ENCODE results near the gene CRYBG3.

Gene CRYBG3

DNA sequence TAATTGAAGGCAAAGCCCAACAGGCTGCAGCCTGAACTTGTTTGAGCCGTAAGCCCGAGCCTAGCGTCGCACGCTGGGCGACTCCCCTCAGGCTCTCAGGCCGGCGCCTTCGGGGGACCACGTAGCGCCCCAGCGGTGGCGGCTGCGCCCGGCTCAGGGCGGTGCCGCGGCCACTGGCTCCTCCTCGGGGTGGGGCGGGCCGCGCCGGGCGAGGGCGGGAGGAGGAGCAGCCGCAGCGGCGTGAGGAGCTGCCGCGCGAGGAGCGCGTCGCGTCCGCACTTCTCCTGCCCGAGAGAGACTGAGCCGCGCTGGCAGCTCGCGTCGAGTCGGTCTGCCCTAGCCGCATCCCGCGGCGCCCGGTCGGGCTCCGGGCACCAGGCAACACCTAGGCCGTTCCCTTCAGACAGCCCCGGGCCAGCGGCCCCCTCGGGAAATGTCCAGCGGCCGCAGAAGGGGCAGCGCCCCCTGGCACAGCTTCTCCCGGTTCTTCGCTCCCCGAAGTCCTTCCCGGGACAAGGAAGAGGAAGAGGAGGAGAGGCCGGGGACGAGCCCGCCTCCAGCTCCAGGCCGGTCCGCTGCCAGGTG is at the start of gene CRYBG3:
TSS of gene CRYBG3 (plus strand) at position 238 of the 585 bp plus-strand sequence. CDS start at position 434, 196 bp downstream.
- in situ Hi-C loops (cut with HindIII; ENCODE audit: low sequenced_read_pairs), result loop anchor here (10.0 to 25.0 kb wide), 2 partner anchors 53 to 190 kb away; no protein-coding TSS in a partner anchor

DNA sequence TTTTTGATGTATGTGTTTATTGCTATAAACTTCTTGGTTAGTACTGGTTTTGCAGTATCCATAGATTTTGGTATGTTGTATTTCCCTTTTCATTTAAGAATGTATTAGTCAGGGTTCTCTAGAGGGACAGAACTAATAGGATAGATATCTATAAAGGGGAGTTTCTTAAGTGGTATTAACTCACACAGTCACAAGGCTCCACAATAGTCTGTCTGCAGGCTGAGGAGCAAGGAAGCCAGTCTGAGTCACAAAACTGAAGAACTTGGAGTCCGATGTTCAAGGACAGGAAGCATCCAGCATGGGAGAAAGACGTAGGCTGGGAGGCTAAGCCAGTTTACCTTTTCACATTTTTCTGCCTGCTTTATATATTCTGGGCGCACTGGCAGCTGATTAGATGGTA is 48.9 kb upstream of the CRYBG3 start:
- in situ Hi-C loops (cut with HindIII; ENCODE audit: low sequenced_read_pairs), result no loop called here

DNA sequence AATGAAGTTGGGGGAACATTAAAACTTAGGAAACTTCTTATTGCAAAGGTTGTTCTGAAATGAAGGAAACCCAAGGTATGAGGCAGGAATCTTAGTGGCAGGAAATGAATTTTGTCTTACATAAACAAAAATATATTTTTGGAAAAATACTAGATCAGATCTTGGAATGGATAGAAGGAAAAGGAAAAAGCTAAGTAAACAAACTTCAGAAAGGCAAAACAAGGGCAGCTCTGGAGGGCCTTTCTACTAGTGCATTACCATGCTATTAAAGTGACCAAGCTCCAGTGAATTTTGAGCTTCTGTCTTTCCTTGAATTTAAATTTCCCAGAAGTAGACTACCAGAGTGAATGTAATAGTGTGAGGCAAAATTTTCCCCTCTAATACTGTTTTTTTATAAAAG is 43.7 kb upstream of the CRYBG3 start:
- in situ Hi-C loops (cut with HindIII; ENCODE audit: low sequenced_read_pairs), result no loop called here

DNA sequence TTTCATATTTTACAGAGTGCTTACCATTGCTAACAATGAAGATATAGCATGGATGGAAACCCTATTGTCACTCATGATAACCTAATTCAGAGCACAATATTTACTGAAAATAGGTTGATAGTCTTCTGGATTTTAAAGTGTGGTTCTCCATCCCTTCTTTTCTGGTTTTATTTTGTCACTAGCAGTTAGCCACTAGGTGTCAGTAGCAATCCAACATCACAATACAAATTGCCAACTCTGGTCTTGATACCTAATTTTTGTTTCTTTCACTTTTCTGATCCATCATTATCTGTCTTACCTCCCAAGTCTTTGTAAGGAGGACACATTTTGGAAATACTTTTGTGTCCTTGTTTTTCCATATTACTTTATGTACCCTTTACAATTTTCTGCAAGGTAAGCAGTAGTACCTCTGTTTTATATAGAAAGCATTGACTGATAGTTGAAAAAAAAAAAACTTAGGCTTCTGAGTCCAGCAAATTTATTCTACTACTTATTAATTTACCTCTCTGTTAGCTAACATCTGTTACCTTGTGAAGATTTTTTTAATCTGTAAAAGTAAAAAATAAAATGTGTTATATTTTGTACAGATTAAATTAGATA is 28.3 kb upstream of the CRYBG3 start:
- in situ Hi-C loops (cut with HindIII; ENCODE audit: low sequenced_read_pairs), result no loop called here

DNA sequence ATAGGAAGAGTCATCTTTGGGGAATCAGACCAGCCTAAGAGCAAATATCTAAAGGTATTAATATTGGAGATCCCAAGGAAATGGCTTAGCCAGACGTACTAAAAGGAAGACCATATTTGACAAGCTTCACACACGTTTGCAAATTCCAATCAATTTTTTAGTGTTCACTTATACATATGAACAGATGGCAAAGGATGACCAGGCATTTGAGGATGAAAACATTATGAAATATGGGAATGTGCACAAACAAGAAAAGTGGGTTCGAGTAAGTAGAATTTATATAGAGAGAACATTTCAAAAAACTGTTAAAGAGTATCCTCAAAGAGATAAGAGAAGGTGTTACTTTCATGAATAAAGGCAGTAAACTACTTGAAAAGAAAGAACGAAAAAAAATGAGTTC is 25.9 kb upstream of the CRYBG3 start:
- in situ Hi-C loops (cut with HindIII; ENCODE audit: low sequenced_read_pairs), result no loop called here

DNA sequence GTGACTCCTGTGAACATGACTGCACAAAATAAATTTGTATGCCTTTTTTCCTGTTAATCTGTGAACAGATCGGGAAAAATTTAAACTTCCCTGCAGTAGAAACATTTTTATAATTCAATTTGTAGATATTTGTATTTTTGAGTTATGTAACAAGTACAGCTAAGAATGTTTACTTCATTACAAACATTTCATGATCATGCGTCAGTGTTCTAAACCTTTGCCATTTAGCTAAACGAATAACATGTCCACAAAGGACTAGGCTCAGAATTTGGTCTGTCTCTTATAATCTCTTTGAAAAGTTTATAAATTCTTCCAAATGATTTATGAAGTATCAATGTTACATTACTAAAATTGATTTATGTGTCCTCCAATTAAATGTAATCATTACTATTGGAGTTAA is 17.3 kb upstream of the CRYBG3 start:
- in situ Hi-C loops (cut with HindIII; ENCODE audit: low sequenced_read_pairs), result loop anchor here (25.0 kb wide), 1 partner anchor 208 kb away; no protein-coding TSS in a partner anchor

DNA sequence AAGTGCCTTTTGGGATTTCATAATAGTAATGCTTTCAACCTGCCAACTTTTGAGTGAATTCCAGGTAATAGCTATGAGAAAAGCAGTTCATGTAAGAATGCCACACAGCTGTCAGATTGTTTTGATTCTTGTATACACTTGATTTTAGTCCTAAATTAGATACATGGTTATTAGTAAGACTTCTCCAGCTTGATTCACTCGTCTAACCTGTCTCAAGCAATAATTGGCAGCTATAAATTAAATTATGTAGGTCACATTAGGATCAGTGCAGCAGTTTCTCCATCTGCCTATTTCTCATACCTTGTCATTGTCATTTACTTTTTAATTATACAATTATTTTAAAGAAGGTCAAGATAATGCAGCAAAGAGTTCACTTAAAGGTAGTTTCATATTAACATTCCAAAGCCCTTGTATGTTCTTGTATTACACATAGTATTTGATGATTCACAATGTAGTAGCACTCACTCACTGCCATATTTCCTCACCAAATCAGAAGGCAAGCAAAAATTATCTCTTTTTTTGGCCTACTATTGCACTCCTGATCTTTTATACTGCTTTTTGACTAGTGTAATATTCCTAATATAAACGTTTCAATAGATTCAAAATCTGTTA is 10.9 kb upstream of the CRYBG3 start:
- in situ Hi-C loops (cut with HindIII; ENCODE audit: low sequenced_read_pairs), result loop anchor here (25.0 kb wide), 1 partner anchor 201 kb away; no protein-coding TSS in a partner anchor

DNA sequence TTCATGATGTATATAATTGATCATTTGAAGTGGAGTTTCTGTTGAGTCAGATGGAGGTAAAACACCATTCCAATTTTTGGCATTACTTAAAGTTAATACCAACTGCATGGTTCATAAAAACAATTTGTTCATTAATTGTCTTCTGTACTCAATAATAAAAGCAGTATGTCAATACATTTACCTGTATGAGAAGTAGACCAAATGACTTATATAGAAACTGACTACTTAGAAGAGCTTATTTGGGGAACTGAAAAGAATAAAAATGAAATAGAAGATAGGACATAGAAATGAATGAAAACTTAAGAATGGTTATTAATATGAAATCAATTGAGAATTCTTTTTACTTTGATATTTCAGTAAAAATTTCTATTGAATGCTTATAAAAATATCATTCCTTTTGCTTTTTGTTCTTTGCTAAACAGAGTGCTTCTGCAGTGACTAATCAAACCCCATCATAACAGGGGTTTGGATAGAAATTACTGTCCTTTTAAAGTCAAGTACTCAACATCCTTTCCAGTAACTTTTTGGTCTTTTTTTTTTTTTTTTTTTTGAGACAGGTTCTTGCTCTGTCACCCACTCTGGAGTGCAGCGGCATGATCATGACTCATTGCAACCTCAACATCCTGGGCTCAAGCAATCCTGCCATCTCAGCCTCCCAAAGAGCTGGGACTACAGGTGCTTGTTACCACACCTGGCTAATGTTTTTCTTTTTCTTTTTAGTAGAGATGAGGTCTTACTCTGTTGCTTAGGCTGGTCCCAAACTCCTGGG is 6.5 kb upstream of the CRYBG3 start:
- in situ Hi-C loops (cut with HindIII; ENCODE audit: low sequenced_read_pairs), result loop anchor here (25.0 kb wide), 1 partner anchor 197 kb away; no protein-coding TSS in a partner anchor

DNA sequence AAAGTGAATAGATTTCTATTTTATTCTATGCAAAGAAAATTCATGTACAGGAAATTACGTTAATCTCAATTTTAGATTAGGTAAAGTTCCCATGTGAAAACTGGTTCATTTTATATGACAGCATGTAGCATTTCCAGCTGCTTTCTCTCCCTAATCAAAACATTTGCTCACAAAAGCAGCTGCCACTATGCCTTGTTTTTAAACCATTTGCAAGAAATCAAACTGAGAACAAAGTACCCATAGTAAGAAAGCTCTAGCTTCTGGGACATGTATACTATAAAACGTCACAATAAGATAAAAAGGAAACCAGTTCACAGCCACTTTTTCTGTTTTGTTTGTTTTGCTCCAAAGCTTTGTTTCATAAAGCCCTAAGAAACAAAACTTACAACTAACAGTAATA is 5.0 kb upstream of the CRYBG3 start:
- in situ Hi-C loops (cut with HindIII; ENCODE audit: low sequenced_read_pairs), result loop anchor here (25.0 kb wide), 1 partner anchor 195 kb away; no protein-coding TSS in a partner anchor

DNA sequence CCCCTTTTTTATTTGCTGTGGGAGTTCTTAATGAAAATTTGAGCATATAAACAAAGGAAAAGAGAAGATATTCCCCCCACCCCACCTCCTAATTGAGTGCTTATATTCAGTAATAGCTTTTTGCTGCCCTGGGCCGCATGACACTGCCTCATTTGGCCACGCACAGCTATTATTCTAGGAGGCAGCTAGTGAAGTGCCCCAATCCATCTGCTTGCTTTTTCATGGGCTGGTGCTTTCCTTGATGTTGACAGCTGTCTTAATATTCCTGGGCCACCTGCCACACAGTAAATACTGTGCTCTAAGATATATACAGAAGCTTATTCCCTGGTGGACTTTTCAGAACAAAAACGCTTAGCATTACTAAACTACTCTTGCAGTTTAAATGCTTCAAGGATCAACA is 3.8 kb upstream of the CRYBG3 start:
- in situ Hi-C loops (cut with HindIII; ENCODE audit: low sequenced_read_pairs), result loop anchor here (25.0 kb wide), 1 partner anchor 194 kb away; no protein-coding TSS in a partner anchor

DNA sequence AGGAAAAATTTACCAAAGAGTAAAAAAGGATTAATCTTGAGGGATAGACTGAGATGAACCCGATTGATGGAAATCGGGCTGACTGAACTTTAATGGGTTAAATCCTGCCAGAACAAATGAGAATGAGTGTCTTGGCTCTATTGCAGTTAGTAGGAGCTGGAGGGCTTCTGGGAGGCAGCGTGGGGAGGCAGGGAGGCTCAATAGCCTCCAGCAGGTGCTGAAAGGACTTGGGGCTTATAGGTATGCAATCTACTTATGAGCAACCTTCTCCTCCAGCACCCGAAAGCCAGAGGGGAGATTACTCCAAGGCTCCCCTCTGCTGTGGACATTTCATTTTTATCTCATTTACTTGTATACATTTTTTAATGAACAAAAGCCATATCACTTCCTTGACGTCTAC is 1.0 kb upstream of the CRYBG3 start:
- in situ Hi-C loops (cut with HindIII; ENCODE audit: low sequenced_read_pairs), result loop anchor here (10.0 to 25.0 kb wide), 2 partner anchors 54 to 192 kb away; no protein-coding TSS in a partner anchor

DNA sequence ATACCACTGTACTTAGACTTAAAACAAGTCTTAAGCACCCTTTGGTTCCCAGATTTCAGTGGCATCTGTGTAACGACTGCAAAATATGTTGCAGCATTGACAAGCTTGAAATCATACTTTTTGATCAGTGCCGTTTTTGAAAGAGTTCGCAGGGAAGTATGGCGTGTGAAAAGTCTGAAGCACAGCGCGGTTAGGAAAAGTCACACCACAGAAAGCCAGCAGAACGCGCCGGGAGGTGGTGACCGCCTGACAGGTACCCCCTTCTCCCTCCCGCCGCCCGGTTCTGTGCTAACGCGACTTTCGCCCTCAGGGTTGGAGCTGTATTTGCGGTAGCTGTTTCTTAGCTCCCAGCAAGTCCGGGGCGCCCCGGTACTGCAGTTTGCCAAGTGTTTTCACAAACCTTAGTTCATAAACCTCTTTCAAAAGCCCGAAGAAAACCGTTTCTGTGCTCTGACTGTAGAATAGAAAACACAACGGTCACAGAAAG is 481 bp upstream of the CRYBG3 start:
- in situ Hi-C loops (cut with HindIII; ENCODE audit: low sequenced_read_pairs), result loop anchor here (10.0 to 25.0 kb wide), 2 partner anchors 53 to 191 kb away; no protein-coding TSS in a partner anchor

DNA sequence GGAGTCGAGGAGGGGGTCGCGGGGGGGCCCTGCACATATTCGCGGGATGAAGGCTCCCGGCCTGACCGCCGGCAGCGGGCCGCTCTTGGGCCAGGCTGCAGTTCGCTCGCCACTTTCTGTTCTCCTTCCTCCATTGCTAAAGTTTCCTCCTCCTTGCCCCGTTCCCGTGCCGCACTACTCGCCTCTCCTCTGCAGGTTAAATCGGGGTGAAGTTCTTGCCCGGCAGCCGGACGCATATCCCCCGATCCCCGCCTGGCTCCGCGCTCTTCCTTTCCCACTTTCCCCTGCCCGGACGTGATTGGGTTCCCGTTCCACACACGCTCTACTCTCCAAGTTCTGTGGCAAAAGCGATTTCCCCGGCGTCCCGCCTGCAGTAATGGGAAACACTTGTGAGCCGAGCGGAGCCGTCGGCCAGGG is 556 bp downstream of the CRYBG3 start:
- in situ Hi-C loops (cut with HindIII; ENCODE audit: low sequenced_read_pairs), result loop anchor here (10.0 to 25.0 kb wide), 2 partner anchors 52 to 190 kb away; no protein-coding TSS in a partner anchor

DNA sequence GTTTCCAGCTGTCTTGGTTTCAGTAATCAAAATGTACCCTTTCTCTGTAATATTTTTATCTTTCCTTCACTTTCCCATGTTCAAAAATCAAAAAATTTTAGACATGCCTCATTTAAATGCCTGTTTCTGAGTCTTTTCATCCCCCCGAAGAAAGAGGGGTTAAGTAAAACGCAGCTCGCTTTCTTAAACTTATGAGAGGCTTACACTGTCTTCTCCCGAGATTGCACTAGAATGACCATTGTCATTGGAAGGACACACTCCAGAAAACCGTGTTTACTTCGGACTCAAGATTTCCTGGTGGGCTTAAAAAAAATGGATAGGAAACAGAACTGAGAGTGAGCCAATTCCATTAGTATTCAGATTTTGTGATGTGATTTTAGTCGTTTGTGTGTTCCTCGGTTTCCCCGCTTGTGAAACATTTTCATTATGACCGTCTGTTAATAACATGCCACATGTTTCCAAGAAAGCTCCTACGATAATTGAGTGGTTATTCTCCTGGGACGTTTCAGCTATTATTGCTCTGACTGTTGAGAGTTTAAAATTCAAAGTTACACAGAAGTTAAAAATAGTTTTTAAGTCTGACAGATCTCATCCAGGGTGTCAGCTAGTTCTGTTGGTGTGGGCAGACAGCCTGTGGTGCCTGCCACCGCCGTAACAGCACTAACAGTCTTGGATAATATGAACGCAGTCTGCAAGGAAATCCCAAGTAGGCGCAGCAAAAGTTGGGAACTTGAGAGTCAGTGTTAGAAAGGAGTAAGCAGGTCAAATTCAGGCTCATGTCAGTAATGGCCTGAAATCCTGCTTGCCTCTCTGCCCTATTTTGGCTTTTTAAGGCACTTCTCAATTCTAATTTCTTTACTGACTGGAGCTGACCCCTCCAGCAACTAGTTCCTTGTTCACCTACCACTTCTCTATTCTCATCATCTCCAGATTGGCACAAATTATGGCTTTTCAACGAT is 1.5 kb downstream of the CRYBG3 start:
- in situ Hi-C loops (cut with HindIII; ENCODE audit: low sequenced_read_pairs), result loop anchor here (10.0 to 25.0 kb wide), 2 partner anchors 51 to 189 kb away; no protein-coding TSS in a partner anchor

DNA sequence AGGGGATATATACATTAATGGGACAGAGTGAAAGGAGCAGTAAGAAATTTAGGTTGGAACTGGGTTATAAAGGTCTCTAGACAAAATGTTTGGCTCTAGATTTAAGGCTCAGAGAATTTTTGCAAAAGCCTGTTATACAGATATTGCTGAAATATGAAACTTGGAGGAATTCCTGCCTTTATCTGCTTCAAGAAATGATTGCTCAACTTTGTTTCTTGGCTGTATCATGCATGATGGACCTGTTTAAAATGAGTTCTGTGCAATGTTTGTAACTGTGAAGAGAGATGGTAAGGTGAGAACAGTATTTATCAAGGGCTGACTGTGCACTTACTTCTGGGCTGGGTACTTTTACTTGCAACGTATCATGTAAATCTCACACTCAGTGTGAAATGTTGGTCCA is 3.3 kb downstream of the CRYBG3 start:
- in situ Hi-C loops (cut with HindIII; ENCODE audit: low sequenced_read_pairs), result loop anchor here (10.0 kb wide), 1 partner anchor 50 kb away; no protein-coding TSS in a partner anchor

DNA sequence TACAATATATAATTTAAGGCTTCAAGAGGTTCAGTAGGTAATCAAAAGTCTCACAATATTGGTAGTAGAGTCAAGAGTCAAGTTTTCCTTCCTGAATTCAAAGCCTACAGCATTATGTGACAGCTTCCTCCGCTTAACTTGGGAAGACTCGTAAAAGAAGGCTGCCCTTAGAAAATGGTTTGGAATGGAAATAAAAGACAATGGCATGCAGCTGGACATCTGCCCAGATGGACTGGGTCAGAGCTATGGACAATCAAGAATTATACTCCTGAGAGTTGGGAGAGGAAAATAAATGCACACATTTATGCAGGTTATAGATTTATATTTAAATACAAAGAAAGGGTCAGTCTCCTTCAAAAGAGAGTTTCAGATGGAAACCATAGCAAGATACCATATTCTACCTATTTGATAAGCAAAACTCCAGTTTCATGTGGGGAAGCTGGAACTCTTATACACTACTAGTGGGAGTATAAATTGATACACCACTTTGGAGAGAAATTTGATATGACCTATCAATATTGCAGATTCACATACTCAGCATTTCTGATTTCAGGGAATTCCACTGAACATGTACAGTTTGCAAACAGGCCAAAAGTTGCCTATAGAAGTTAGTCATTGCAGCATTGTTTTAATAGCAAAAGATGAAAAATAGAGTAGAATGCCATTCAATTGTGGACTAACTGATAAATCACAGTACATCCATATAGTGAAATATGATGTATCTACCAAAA is 6.1 kb downstream of the CRYBG3 start:
- in situ Hi-C loops (cut with HindIII; ENCODE audit: low sequenced_read_pairs), result loop anchor here (10.0 kb wide), 1 partner anchor 47 kb away; no protein-coding TSS in a partner anchor

DNA sequence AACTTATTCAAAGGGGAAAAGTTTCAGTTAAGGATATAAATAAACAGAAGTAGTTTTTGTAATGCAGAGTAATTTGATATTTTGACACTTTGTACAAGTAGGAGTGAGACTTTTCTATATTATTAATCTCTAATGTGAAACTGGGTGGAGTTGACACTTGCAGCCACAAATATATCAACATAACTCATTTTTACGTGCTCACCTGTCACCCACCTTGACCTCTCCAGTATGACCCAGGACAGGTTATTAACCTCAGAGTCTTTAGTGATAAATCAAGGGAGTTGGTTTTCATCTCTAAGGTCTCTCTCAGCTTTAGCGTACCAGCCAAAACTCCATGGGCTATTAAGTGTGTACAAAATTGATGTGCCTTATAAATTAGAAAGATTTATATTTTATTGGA is 7.4 kb downstream of the CRYBG3 start:
- in situ Hi-C loops (cut with HindIII; ENCODE audit: low sequenced_read_pairs), result loop anchor here (10.0 kb wide), 1 partner anchor 46 kb away; no protein-coding TSS in a partner anchor

DNA sequence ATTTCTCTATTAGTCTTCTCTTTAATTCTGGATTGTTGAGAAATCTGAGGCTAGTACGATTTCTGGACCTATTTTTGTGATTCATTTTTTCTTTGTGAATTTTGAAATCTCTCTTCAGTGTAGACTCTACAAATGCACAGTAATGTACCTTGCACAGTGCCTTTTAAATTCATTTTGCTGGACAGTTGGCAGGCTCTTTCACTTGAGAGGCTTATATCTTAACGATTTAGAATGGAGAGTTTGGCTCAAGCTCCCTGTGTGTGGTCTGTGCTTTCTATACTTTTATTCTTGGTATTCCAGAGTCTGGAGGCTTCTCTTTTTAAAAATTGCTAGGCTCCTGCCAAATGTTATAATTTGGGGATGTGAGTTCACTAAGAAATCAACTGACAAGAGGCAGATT is 8.8 kb downstream of the CRYBG3 start:
- in situ Hi-C loops (cut with HindIII; ENCODE audit: low sequenced_read_pairs), result no loop called here

DNA sequence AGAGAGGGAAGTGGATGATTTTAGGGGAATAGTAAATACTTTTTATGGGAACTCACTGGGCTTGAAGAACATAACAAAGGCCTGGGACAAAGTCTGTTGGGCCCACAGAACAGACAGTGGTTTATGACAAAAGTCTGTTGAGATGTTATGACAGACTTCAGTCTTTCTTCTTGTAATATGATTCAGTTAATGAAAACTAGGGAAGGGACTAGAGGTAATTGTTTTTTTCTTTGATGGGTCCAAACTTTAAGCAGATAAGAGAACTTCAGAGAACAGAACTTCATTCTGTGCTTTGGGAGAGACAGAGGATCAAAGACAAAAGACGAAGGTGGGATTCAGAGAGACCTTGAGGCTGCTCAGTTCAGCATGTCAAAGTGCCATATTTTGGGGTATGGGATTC is 9.3 kb downstream of the CRYBG3 start:
- in situ Hi-C loops (cut with HindIII; ENCODE audit: low sequenced_read_pairs), result no loop called here

Measured in endothelial cell of hepatic sinusoid (primary cell).